AG10803 (cell line): Measurements from ENCODE around the gene SLX4.

Experiments
- DNase-seq: peaks from one replicate; pipeline ENCODE4 v3.0.0; 2010; ENCODE audit warnings: low read depth
- H3K4me3 ChIP-seq: 2 replicates; pipeline ENCODE4 v1.5.1; 2011; ENCODE audit warnings: mild to moderate bottlenecking, low read length, control low read depth
- CTCF ChIP-seq: conservative IDR thresholded peaks from 2 replicates; pipeline ENCODE4 v1.5.1; 2011; ENCODE audit warnings: mild to moderate bottlenecking, low read length, control low read depth, inconsistent platforms

The SLX4 gene

DNA sequence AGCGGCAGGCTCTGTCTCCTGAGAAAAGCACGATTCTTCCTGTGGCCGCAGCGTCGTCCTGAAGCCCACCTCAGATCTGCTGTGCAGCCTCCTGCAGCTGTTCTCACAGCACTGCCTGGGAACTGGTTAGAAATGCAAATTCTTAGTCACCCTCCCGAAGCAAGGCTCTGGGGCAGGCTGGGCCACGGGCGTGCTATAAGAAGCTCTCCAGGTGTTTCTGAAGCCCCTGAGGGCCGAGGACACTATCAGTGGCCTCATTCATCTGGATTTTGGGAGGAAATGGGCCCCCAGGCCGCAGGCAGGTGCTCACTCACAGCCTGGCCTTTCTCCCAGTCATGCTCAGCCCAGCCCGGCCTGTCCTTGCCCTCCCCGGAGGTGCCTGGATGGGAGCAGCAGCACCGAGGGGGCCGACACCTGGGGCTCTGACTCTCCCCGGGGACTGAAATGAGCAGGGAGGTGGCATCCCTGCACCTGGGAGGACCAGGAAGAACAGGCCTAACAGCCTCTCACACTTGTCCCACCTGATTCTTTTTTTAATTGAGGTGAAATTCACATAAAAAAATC lies 23.8 kb downstream of the SLX4 start:
- no peak for DNase-seq
- TF ChIP-seq CTCF, result no peak
- H3K4me3 ChIP-seq, result no peak overlapping the region

GRCh38 chr16:3584412-3584811 lies 27.0 kb downstream of the SLX4 start:
- H3K4me3 ChIP-seq, result no peak overlapping the region
- no peak for TF ChIP-seq CTCF
- no peak for DNase-seq

DNA sequence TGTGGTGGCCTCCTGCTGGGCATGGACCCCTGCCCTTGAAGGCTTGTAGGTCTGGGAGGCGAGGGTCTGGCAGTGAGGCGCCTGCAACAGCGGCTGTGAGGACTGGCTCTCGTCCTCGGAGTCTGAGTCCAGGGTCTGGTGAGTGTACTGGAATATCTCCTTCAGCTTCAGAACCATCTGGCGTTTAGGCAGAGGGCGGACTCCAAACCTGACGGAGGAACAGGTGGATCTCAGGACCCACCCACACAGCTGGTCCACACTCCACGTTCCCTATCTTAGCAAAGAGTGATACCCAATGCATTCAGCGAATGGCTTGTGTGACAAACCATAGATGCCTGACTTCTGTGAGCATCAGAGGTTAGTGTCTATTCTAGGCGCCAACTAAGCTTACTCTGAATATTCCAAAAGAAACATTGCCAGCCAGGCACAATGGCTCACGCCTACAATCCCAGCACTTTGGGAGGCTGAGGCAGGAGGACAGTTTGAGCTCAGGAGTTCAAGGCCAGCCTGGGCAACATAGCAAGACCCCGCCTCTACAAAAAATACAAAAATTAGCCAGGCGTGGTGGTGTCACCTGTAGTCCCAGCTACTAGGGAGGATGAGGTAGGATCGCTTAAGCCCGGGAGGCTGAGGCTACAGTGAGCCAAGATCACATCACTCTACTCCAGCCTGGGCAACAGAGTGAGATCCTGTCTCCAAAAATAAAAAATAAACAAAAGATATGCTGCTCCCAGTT lies 27.9 kb downstream of the SLX4 start:
- no peak overlapping the region for H3K4me3 ChIP-seq
- TF ChIP-seq CTCF, result no peak
- DNase-seq, result no peak

- H3K4me3 ChIP-seq, result no peak overlapping the region
- no peak for DNase-seq
- no peak for TF ChIP-seq CTCF
These were observed 28.9 kb downstream of the SLX4 start for GRCh38 chr16:3582276-3583165.

GRCh38 chr16:3581392-3581791 lies 30.0 kb downstream of the SLX4 start:
- TF ChIP-seq CTCF, result no peak
- DNase-seq, result no peak
- H3K4me3 ChIP-seq, result no peak overlapping the region

- DNase-seq, result peak; percentile 31
- no peak overlapping the region for H3K4me3 ChIP-seq
These were observed 30.7 kb downstream of the SLX4 start for GRCh38 chr16:3580686-3581085.

More at GRCh38 chr16:3580686-3581085, 30.7 kb downstream of the SLX4 start:
- TF ChIP-seq CTCF, result no peak
